ENCODE measurements around the gene DBR1. TPM values are rescaled to one million over a fixed set of nuclear protein-coding genes. Genes with fewer than 3 reads are reported as not detected.
A peak's percentile ranks its signal among the peaks of the same experiment; 100 is the strongest.

The DBR1 gene
- total RNA-seq, 1 experiment from 2014 or later, result 18.4 TPM

DNA sequence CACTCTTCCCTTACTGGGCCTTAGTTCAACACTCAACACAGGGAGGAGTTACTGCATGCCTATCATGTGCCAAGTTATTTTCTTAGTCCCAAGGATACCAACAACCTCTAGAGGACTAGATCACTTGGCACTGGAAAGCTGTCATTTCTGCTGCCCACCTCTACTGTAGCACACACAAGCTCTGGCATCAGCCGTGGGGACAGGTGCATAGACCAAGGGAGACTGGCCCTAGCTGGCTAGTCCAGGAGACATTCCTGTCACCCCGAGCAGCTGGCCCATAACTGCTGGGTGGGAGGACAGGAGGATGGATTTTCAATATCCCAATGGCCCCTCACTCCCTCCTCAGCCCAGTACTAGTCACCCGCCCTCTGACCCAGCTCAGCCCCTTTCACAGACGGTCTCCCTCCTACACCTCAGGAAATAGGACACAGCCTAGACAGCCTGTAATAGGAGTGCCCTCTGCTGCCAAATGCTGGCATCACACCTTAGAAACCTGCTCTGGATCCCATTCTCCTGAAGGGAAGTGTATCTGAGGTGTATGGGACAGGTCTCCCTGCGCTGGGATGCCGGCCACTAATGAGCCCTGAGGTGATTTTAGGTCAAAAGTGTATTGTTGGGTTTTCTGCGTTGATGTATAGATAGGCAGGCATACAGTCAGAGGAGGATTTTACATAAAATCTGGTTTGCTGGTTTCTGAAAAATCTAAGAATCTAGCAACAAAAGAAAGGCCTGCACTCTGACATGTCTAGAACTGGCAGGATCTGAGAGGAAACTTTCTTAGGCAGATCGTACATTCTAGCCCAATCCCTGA is 55.9 kb downstream of the DBR1 start:
- Histone ChIP-seq H3K4me1 (replicated peaks; ENCODE audit: insufficient read depth) (peaks cover 9% of the 10 kb centered on the region), H2AFZ (no peak overlapping the region), H3K36me3 (ENCODE audit: low read depth) (no peaks in the 10 kb centered on the region), H3K27ac (no peak overlapping the region), H3K27me3 (ENCODE audit: insufficient read depth, low read depth) (no peaks in the 10 kb centered on the region), H3K4me3 (no peak overlapping the region), H4K20me1 (ENCODE audit: insufficient read depth) (no peaks in the 10 kb centered on the region), H3K9me3 (ENCODE audit: insufficient read depth, low read depth) (no peaks in the 10 kb centered on the region; the same call in 1 of the 2 replicates), H3K79me2 (ENCODE audit: low read depth) (peaks cover 8% of the 10 kb centered on the region; the same call in 1 of the 2 replicates), H3K4me2 (no peak overlapping the region), H3K9me2 (ENCODE audit: insufficient read depth) (no peaks in the 10 kb centered on the region), H3F3A (ENCODE audit: insufficient read depth, low read depth) (peaks cover 11% of the 10 kb centered on the region; the same call in 1 of the 2 replicates)
- peak; percentile 56 to 79 for DNase-seq
- BruUV-seq (replicated peaks), result no TSS peak
- CTCF ChIA-PET, result interaction anchor here (0.6 to 1.3 kb wide), 2 partner anchors 49 to 85 kb away, joined by 3 to 7 read pairs; no protein-coding TSS in a partner anchor
- POLR2A ChIA-PET (ENCODE audit: unreplicated experiment), result no interaction called here
- intact Hi-C loops (cut with micrococcal nuclease; ENCODE audit: unreplicated experiment), result loop anchor here (1.0 to 2.0 kb wide), 2 partner anchors 51 to 52 kb away; no protein-coding TSS in a partner anchor
- TF ChIP-seq, protein P1, sequence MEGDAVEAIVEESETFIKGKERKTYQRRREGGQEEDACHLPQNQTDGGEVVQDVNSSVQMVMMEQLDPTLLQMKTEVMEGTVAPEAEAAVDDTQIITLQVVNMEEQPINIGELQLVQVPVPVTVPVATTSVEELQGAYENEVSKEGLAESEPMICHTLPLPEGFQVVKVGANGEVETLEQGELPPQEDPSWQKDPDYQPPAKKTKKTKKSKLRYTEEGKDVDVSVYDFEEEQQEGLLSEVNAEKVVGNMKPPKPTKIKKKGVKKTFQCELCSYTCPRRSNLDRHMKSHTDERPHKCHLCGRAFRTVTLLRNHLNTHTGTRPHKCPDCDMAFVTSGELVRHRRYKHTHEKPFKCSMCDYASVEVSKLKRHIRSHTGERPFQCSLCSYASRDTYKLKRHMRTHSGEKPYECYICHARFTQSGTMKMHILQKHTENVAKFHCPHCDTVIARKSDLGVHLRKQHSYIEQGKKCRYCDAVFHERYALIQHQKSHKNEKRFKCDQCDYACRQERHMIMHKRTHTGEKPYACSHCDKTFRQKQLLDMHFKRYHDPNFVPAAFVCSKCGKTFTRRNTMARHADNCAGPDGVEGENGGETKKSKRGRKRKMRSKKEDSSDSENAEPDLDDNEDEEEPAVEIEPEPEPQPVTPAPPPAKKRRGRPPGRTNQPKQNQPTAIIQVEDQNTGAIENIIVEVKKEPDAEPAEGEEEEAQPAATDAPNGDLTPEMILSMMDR (conservative IDR thresholded peaks at IDR 0.05), result peak; percentile 91
- TF ChIP-seq EZH2 (IDR thresholded peaks at IDR 0.05; ENCODE audit: low read depth), result no peak

DNA sequence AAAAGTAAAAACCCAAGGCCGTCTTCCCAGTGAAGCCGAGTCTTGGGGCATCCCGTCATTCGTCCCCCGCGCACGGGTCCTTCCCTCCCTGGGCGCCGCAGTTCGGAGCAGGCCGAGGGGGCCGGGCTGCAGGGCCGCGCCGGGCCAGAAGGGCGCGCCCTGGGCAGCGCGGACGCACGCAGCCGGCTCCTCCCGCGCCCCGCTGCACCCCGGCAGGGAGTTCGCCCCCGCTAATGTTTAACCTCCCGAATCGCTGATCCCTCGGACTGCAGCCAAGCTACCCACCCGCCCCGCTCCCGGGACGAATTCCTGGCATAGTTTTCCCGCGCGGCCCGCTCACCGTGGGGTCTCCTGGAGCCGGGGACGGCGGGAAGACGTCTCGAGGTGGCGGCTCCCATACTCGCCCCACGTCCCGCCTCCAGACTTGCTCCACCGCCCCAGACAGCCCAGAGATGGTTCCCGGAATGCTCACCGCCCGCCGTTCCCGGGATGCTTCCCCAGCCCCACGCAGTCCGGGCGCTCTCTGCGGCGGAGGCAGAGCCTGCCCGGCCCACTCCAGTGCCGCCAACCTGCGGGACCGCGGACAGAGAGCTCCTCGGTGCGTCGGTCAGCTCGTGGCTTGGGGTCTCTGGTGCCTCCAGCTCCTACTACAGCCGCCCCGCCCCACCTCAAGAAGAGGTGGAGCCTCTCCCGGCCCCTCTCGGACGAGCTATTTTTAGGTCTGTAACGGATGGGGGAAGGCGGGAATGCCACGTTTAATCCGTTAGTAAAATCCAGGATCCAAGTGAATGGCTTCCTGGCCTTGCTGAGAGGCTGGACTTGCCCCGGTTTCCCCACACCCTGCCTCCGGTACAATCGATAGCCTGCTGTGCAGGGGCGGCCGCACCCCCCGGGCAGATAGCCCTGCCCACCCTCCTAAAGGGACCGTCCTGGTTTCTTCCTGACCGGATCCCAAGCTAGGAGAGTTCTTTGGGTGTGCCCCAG is 59.4 kb downstream of the DBR1 start, which contains the start of gene DZIP1L:
Gene DZIP1L, minus strand, starts transcription at position 621 of the 984 bp plus-strand sequence. CDS start 11,637 bp downstream, outside the sequence.
- peak within 1 kb of the TSS; percentile 94 for H2AFZ ChIP-seq
- H3K4me2 ChIP-seq, result peak within 1 kb of the TSS; percentile 86
- H3K79me2 ChIP-seq (ENCODE audit: low read depth), result peaks cover 8% of the 10 kb centered on the region; the same call in 1 of the 2 replicates
- intact Hi-C loops (cut with micrococcal nuclease; ENCODE audit: unreplicated experiment), result loop anchor here (2.0 kb wide), 1 partner anchor 36 kb away; no protein-coding TSS in a partner anchor
- no peak within 1 kb of the TSS; the same call in 1 of the 2 replicates for H3K27ac ChIP-seq
- no peak for TF ChIP-seq EZH2 (IDR thresholded peaks at IDR 0.05; ENCODE audit: low read depth)
- TF ChIP-seq, protein P1 (conservative IDR thresholded peaks at IDR 0.05), result peak; percentile 52; the same call in 1 of the 2 replicates
- POLR2A ChIA-PET (ENCODE audit: unreplicated experiment), result interaction anchor here (0.6 kb wide), 1 partner anchor 98 kb away, joined by 4 read pairs; no protein-coding TSS in a partner anchor
- H3K36me3 ChIP-seq (ENCODE audit: low read depth), result no peaks in the 10 kb centered on the region
- peaks cover 14% of the 10 kb centered on the region; the same call in 1 of the 2 replicates for H3F3A ChIP-seq (ENCODE audit: insufficient read depth, low read depth)
- no peaks in the 10 kb centered on the region for H4K20me1 ChIP-seq (ENCODE audit: insufficient read depth)
- CTCF ChIA-PET, result interaction anchor here (0.6 kb wide), 1 partner anchor 251 kb away, joined by 3 read pairs; no protein-coding TSS in a partner anchor
- no peaks in the 10 kb centered on the region for H3K9me2 ChIP-seq (ENCODE audit: insufficient read depth)
- H3K4me1 ChIP-seq (replicated peaks; ENCODE audit: insufficient read depth), result peaks cover 13% of the 10 kb centered on the region
- H3K4me3 ChIP-seq, result peak within 1 kb of the TSS; percentile 91
- no peaks in the 10 kb centered on the region for H3K9me3 ChIP-seq (ENCODE audit: insufficient read depth, low read depth)
- H3K27me3 ChIP-seq (ENCODE audit: insufficient read depth, low read depth), result no peaks in the 10 kb centered on the region
- BruUV-seq (replicated peaks), result TSS peak; percentile 25
- DNase-seq, result peak in 1 of 2 experiments; percentile 53
